Esophagus muscularis mucosa (tissue), 4 donors: ENCODE measurements around the gene ACAA2. TPM values are rescaled to one million over a fixed set of nuclear protein-coding genes. Genes with fewer than 3 reads are reported as not detected.
"Not testable (repeated sequence)": the region's sequence is repeated elsewhere in the genome, so short reads cannot be mapped to it uniquely, and the experiment has no call there.

Experiments
- DNase-seq: peaks from one replicate; pipeline ENCODE4 v3.0.0-alpha.2; 2017; ENCODE audit errors: extremely low spot score
- H3K27ac ChIP-seq, 4 donors: fragments of 200-600 bp; sonication (generic); replicated peaks in 1 of 4; 1 replicate in 3 of 4; 2 replicates in 1 of 4; pipeline ENCODE4 v1.5.1; 2016 to 2019; ENCODE audit warnings: mild to moderate bottlenecking in 1 of 4
- H3K27me3 ChIP-seq, 4 donors: fragments of 200-600 bp; sonication (generic); one replicate each; pipeline versions ENCODE4 v1.5.1 to v1.6.0; 2016 to 2019
- H3K36me3 ChIP-seq, 4 donors: fragments of 200-600 bp; sonication (generic); one replicate each; pipeline ENCODE4 v1.5.1; 2016 to 2019
- H3K4me1 ChIP-seq, 4 donors: fragments of 200-600 bp; sonication (generic); one replicate each; pipeline ENCODE4 v1.5.1; 2016 to 2019
- H3K4me3 ChIP-seq, 4 donors: fragments of 200-600 bp; sonication (generic); 1 replicate in 2 of 4; 2 replicates in 2 of 4; pipeline ENCODE4 v1.5.1; 2016 to 2019; ENCODE audit warnings: mild to moderate bottlenecking in 4 of 4, moderate library complexity in 1 of 4
- H3K9me3 ChIP-seq, 4 donors: fragments of 200-600 bp; sonication (generic); 1 replicate in 3 of 4; 2 replicates in 1 of 4; pipeline ENCODE4 v1.5.1; 2016 to 2019
- CTCF ChIP-seq, 3 experiments: fragments of 200-600 bp in 2 of 3; fragments of 450-650 bp in 1 of 3; sonication (generic) in 2 of 3; IDR thresholded peaks; one replicate each; pipeline ENCODE4 v1.5.1; 2017 to 2019; ENCODE audit warnings: antibody characterized with exemption in 3 of 3, mild to moderate bottlenecking in 2 of 3, moderate library complexity in 1 of 3
- EP300 ChIP-seq: sonication (generic); formaldehyde crosslinking; IDR thresholded peaks from one replicate; pipeline ENCODE4 v1.6.1; 2017; ENCODE audit warnings: antibody characterized with exemption
- POLR2A ChIP-seq: fragments of 450-650 bp; IDR thresholded peaks from one replicate; pipeline ENCODE4 v1.6.1; 2017; ENCODE audit warnings: antibody characterized with exemption, moderate library complexity, mild to moderate bottlenecking, low read depth
- POLR2AphosphoS5 ChIP-seq, 2 donors: sonication (generic); formaldehyde crosslinking; IDR thresholded peaks; one replicate each; pipeline ENCODE4 v1.6.1; 2017; ENCODE audit warnings: antibody characterized with exemption in 2 of 2
- WGBS: methylation state at CpG from one replicate; pipeline ENCODE4 v1.1.5; 2018; 5-methylcytosine and 5-hydroxymethylcytosine counted together
- intact Hi-C: fragments of 100-400 bp; cut with DNase I; formaldehyde crosslinking; loops from one replicate; pipeline ENCODE4 v1.15.1; 2023
- total RNA-seq, 4 donors: library from RNA; depleted of rRNA; stranded (reverse); fragments of >200 nt; gene quantifications; one replicate each; pipeline versions ENCODE4 v1.1.0 to v1.2.1, GENCODE V29; 2016

ACAA2 gene
- total RNA-seq, 4 donors from 2014 or later: 46.9 to 101 (median 73.9) TPM

- intact Hi-C loops: loop anchor here (10.0 kb wide), 2 partner anchors 317 to 473 kb away; partner anchors contain the start of genes CXXC1, MBD1 and RPL17
- no peak for DNase-seq
- TF ChIP-seq EP300: no peak
- TF ChIP-seq CTCF (IDR thresholded peaks at IDR 0.05): no peak
- no peak for TF ChIP-seq POLR2AphosphoS5 (IDR thresholded peaks at IDR 0.05)
- no peak for TF ChIP-seq POLR2A
- Histone ChIP-seq H3K9me3 (peaks cover 0 to 5% (median 0%) of the 10 kb centered on the region in 4 donors), H3K4me1 (peaks cover 18 to 29% (median 26%) of the 10 kb centered on the region in 4 donors), H3K4me3 (peak overlapping the region in 2 of 4 donors; percentile 9 to 89), H3K27me3 (no peaks in the 10 kb centered on the region), H3K27ac (peak overlapping the region in 3 of 4 donors; percentile 96 to 98 (median 97)), H3K36me3 (no peaks in the 10 kb centered on the region)
- WGBS: 62% methylated on average over 7 of the region's 7 CpGs
Measured at GRCh38 chr18:49811151-49811938, 2.0 kb downstream of the ACAA2 start.

- H3K4me3 ChIP-seq, H3K27me3 ChIP-seq, H3K36me3 ChIP-seq, DNase-seq, intact Hi-C loops, H3K9me3 ChIP-seq, H3K27ac ChIP-seq: not testable (repeated sequence)
- peaks cover 22 to 23% (median 22%) of the 10 kb centered on the region in 4 donors for H3K4me1 ChIP-seq
- 96% methylated on average over 10 of the region's 10 CpGs for WGBS
Measured at GRCh38 chr18:49808553-49809191, 4.7 kb downstream of the ACAA2 start.

GRCh38 chr18:49804096-49804495, 9.2 kb downstream of the ACAA2 start:
- WGBS: 95% methylated on average over 5 of the region's 5 CpGs
- H3K4me3 ChIP-seq: no peak overlapping the region
- TF ChIP-seq CTCF (IDR thresholded peaks at IDR 0.05) (no peak), POLR2A (no peak), POLR2AphosphoS5 (IDR thresholded peaks at IDR 0.05) (no peak), EP300 (no peak)
- no peaks in the 10 kb centered on the region for H3K27me3 ChIP-seq
- DNase-seq: no peak
- peaks cover 0 to 15% (median 11%) of the 10 kb centered on the region in 4 donors for H3K36me3 ChIP-seq
- peaks cover 0 to 19% (median 1%) of the 10 kb centered on the region in 4 donors for H3K4me1 ChIP-seq
- intact Hi-C loops: no loop called here
- H3K27ac ChIP-seq: no peak overlapping the region
- H3K9me3 ChIP-seq: peaks cover 0 to 5% (median 0%) of the 10 kb centered on the region in 4 donors

GRCh38 chr18:49802623-49803022, 10.7 kb downstream of the ACAA2 start:
- Histone ChIP-seq H3K4me3 (no peak overlapping the region), H3K4me1 (peaks cover 0 to 19% (median 1%) of the 10 kb centered on the region in 4 donors), H3K27me3 (no peaks in the 10 kb centered on the region), H3K36me3 (peaks cover 0 to 22% (median 13%) of the 10 kb centered on the region in 4 donors), H3K9me3 (no peaks in the 10 kb centered on the region), H3K27ac (no peak overlapping the region)
- intact Hi-C loops: no loop called here
- TF ChIP-seq POLR2A (no peak), CTCF (IDR thresholded peaks at IDR 0.05) (no peak), EP300 (no peak), POLR2AphosphoS5 (IDR thresholded peaks at IDR 0.05) (no peak)
- DNase-seq: no peak
- 97% methylated on average over 4 of the region's 4 CpGs for WGBS

- intact Hi-C loops, H3K27ac ChIP-seq, H3K27me3 ChIP-seq, H3K9me3 ChIP-seq, DNase-seq, H3K4me3 ChIP-seq, H3K4me1 ChIP-seq: not testable (repeated sequence)
- 97% methylated on average over 3 of the region's 5 CpGs for WGBS
- H3K36me3 ChIP-seq: peaks cover 0 to 43% (median 24%) of the 10 kb centered on the region in 4 donors
Measured at GRCh38 chr18:49800491-49800890, 12.8 kb downstream of the ACAA2 start.

- DNase-seq, H3K4me1 ChIP-seq, H3K9me3 ChIP-seq, intact Hi-C loops, H3K27me3 ChIP-seq, H3K27ac ChIP-seq, H3K4me3 ChIP-seq: not testable (repeated sequence)
- no CpG with 5 or more reads among the region's 29 CpGs for WGBS
- H3K36me3 ChIP-seq: peaks cover 0 to 48% (median 30%) of the 10 kb centered on the region in 4 donors
Measured at GRCh38 chr18:49799806-49800205, 13.5 kb downstream of the ACAA2 start.
